SK-N-DZ (cell line): ENCODE results near the gene SIGLEC9.
"Not testable (repeated sequence)": the region's sequence is repeated elsewhere in the genome, so short reads cannot be mapped to it uniquely, and the experiment has no call there.

Experiments used
- DNase-seq: peaks from one replicate; pipeline ENCODE4 v3.0.0-alpha.2; 2015; ENCODE audit warnings: low spot score

The SIGLEC9 gene

DNA sequence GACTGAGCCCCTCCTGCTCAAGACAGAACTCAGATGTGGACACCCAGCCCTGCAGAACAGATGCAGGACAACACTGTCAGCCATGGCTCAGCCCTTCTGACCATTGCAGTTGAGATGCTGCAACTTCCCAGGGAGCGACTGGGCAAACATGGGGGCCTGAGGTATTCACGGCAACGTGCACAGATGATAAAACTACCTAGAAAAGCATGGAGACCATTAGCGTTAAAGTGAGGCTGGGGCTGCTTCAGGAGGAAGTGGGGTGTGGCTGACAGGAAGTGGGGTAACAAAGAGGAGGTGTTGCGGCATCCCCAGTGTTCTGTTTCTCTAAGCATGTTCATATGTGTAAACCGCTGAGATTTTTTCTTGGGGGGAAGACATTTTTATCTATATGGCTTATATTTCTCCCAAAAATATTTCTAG is 1.3 kb upstream of the SIGLEC9 start:
- no peak for DNase-seq

GRCh38 chr19:51123802-51124201 is 904 bp upstream of the SIGLEC9 start:
- no peak for DNase-seq

- no peak for DNase-seq
Observed at GRCh38 chr19:51124216-51124615, 490 bp upstream of the SIGLEC9 start.

DNA sequence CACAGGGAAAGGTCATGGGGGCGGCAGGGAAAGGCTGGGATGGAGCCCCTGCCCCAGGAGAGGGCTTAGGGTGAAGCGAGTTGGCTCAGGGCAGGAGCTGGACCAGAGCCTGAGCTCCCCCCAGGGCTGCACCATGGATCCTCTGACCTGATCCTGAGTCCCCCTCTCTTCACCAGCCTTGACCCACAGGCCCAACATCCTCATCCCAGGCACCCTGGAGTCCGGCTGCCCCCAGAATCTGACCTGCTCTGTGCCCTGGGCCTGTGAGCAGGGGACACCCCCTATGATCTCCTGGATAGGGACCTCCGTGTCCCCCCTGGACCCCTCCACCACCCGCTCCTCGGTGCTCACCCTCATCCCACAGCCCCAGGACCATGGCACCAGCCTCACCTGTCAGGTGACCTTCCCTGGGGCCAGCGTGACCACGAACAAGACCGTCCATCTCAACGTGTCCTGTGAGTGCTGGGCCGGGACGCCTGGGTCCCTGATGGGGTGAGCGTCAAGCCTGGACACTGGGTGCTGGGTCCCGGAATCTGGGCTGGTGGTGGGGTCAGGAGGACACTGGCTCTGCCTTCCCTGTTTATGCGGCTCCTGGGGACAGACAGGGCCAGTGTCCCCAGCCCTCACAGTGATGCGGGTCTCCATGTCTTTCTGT is 842 bp downstream of the SIGLEC9 start:
- no peak for DNase-seq

- DNase-seq = no peak
Observed at GRCh38 chr19:51127032-51127431, 2.3 kb downstream of the SIGLEC9 start.

DNA sequence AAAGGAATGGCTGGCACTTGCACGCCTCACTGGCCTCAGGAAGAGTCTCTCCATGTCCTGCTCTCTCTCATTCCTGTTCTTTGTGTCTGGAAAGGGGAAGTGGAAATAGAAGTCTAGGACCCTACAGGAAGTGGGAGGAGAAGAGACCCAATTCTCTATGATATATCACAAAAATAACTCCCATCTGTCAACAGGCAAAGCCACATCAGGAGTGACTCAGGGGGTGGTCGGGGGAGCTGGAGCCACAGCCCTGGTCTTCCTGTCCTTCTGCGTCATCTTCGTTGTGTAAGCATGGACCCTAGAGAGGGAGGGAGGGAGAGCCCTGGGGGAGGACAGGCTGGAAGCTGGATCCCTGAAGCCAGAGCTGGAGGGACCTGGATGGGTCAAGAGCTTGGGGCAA is 3.0 kb downstream of the SIGLEC9 start:
- no peak for DNase-seq

GRCh38 chr19:51128227-51128626 is 3.5 kb downstream of the SIGLEC9 start:
- DNase-seq = no peak

DNA sequence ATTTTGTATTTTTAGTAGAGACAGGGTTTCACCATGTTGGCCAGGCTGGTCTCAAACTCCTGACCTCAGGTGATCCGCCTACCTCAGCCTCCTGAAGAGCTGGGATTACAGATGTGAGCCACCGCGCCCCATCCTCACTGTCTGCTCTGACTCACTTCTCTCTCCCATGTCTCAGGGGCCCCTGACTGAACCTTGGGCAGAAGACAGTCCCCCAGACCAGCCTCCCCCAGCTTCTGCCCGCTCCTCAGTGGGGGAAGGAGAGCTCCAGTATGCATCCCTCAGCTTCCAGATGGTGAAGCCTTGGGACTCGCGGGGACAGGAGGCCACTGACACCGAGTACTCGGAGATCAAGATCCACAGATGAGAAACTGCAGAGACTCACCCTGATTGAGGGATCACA is 5.0 kb downstream of the SIGLEC9 start:
- DNase-seq = no peak

- DNase-seq = no peak
Observed at GRCh38 chr19:51131780-51132680, 7.3 kb downstream of the SIGLEC9 start.

- no peak for DNase-seq
Observed at GRCh38 chr19:51135004-51135403, 10.3 kb downstream of the SIGLEC9 start.

DNA sequence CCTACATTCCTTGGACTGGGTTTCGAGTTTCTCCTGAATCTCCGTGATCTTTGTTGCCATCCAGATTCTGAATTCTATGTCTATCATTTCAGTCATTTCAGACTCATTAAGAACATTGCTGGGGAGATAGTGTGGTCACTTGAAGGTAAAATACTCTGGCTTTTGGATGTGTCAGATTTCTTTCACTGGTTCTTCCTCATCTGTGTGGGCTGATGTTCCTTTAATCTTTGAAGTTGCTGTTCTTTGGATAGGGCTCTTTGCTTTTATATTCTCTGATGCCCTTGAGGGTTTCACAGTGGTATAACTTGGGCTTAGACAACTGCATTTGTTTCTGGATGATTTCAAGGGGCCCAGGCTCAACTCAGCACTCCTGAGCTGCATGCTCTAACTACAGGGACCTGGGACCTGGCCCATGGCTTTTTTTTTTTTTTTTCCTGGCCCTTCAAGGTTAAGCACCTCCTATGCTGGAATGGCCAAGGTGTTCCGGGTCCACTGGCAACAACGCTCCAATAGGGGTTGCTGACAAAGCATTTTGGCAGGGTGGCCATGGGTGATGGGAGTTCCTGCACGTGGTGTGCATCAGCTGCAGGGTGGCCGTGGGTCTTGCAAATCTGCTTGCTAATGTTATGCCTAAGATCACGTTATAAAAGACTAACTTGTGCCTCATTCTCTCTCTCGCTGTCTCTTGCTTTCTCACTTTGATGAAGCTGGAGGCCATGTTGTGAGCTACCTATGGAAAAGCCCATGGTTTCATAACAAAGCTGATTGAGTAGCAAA is 11.5 kb downstream of the SIGLEC9 start:
- no peak for DNase-seq

GRCh38 chr19:51136851-51137551 is 12.3 kb downstream of the SIGLEC9 start:
- DNase-seq = no peak

GRCh38 chr19:51137792-51138425 is 13.2 kb downstream of the SIGLEC9 start:
- DNase-seq = no peak

- DNase-seq = no peak
Observed at GRCh38 chr19:51138549-51138979, 13.9 kb downstream of the SIGLEC9 start.

- DNase-seq = no peak
Observed at GRCh38 chr19:51139299-51140014, 14.8 kb downstream of the SIGLEC9 start.

DNA sequence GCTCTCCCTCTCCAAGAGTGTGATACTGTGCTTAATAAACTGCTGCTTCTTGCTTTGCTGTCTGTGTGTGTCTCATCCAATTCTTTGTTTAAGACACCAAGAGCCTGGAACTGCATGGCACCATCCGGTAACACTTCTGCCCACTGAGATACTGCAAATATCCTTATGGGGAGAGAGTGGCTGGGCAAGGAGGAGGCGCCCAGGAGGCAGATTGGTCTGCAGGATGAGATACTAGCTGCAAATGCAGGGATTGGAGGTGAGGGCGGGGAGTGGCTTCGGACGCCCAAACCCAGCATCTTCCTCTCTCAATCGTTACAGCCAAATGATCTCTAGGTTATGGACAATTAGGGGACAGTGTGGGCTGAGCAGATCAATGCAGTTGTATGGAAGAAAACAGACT is 15.7 kb downstream of the SIGLEC9 start:
- DNase-seq = no peak

DNA sequence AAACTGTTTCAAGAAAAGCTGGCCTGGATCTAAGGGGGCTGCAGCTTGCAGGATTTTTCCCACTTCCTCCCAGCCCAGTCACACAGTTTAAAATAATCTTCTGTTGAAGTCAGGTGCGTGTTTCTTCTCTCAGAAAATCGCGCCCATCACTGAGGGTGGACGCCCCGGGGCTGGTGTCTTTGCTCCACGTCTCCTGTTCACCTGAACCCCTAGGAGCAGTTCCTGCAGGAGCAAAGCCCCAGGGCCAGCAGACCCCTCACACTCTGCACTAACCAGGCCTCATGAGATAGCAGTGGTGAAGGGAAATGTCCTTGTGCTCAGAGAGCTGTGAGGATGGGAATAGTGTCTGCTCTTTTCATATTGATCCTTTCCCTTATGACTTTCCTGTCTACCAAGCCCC is 16.5 kb downstream of the SIGLEC9 start:
- no peak for DNase-seq

DNA sequence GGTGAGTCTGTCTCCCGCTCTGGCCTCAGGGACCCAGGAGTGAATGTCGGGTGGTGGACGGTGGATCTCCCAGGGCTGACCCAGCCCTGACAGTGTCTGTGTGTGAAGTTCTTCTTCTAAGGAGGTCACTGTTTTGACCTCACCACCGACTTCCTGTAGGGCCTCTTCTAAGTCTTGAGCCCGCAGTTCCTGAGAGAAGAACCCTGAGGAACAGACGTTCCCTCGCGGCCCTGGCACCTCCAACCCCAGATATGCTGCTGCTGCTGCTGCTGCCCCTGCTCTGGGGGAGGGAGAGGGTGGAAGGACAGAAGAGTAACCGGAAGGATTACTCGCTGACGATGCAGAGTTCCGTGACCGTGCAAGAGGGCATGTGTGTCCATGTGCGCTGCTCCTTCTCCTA is 17.4 kb downstream of the SIGLEC9 start, which contains the start of gene SIGLEC7:
TSS of gene SIGLEC7 (plus strand) at position 183 of the 400 bp plus-strand sequence. CDS start at position 252, 69 bp downstream.
- no peak for DNase-seq

DNA sequence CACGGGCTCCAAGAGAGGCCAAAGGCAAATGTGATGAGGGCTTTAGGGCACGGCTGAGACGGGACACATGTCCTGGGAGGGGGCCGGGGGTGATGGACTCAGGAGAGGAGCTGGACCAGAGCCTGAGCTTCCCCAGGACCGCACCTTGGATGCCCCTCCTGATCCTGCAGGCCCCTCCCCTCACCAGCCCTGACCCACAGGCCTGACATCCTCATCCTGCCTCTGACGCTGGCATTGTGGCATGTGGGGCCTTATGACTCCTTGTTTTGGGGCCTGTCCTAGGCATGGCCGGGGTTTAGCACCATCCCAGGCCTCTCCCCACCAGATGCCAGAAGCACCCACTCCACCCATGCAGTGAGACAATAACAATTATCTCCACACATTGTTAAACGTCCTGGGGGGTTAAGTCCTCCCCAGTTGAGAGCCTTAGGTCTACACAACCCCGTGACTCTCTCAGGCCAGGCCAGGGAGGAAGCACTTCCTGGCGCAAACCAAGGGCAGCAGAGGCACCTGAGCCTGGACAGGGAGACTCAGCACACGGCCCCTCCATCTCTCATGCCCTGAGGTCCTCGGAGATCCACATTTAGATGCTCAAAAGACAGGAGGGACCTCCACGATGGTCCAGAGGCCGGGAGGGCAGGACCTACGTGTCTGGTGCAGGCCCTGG is 18.2 kb downstream of the SIGLEC9 start:
- not testable (repeated sequence) for DNase-seq

DNA sequence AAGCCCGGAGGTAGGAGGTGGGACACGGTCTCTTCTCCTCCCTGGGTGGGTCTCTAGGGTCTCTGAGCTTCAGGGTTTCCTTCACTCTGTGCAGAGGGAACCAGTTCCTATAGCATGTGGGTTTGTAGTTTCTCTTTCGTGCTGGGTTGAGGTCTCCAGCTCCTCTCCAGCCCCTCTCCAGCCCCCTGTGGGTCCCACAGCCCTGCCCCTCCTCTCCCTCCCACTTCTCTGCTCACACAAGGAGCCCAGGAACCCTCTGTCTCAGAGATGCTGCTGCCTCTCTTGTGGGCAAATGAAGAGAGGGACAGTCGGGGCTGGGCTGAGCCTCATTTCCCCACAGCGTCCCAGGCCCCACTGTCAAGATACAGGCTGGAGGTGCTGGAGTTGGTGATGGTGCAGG is 18.8 kb downstream of the SIGLEC9 start:
- DNase-seq = no peak
